Cardiac septum (tissue), 1 donor: Measurements from ENCODE around the gene HES6. TPM values are rescaled to one million over a fixed set of nuclear protein-coding genes. Genes with fewer than 3 reads are reported as not detected.
A peak's percentile ranks its signal among the peaks of the same experiment; 100 is the strongest.

Source experiments
- DNase-seq: peaks from one replicate; pipeline ENCODE4 v3.0.0-alpha.2; 2020; ENCODE audit warnings: low spot score
- intact Hi-C: fragments of 100-400 bp; cut with DNase I; formaldehyde crosslinking; loops from one replicate; pipeline ENCODE4 v1.14.0; 2022
- total RNA-seq: library from RNA; stranded (reverse); fragmentation: NEBNext Ultra II Directional; extraction: Animal tissue kit (Norgen Biotek cat#: 25700); gene quantifications from one replicate; pipeline ENCODE4 v1.2.1, GENCODE V29; 2021
- donor health status: DM: no; HTN: no; CAD: no.

The HES6 gene
- total RNA-seq, 1 donor from 2014 or later: 2.7 TPM

DNA sequence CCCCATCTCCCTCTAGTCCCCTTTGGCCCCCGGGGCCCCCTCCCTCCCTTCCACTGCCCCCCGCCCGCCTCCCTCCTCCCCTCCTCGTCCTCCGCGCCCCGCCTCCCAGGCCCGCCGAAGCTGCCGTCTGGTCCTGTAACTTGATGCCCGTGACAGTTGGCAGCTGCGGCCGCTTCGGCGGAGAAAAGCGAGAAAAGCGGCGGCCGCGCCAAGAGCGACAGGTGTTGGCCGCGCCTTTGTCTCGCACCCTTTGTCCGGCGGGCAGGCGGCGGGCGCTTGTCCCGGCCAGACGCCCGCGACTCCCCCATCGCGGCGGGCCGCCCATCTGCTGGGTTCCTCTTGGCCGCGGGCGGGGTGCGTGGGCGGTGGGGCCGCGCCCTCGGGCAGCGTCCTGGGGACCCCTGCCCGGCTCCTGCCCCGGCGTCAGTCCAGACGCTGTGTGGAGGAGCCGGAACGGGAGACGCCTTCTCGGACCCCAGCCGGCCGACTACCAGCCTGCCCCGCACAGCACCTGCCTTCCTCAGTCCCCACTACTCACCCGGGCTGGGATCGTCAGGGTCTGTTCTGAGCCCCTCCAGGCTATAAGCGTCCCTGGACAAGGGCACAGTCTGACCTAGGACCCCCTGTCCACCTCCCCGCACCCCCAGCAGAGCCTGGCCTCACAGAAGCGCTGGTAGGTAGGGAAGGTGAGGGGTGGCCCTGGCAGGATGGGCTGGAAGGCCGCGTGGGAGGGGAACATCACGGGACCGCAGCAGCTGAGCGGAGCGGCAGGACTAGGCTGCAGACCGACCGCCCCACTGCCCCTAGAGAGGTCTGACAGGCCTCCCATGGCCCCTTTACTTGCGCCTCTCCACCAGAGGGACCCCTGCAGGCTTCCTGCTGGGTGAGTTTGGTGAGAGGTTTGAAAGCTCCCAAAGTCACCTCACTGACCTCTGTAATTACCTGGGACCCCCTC lies 1.2 kb upstream of the HES6 start:
- DNase-seq: no peak
- intact Hi-C loops: loop anchor here (2.0 to 10.0 kb wide), 2 partner anchors 36 to 176 kb away; partner anchors contain the start of gene SCLY

DNA sequence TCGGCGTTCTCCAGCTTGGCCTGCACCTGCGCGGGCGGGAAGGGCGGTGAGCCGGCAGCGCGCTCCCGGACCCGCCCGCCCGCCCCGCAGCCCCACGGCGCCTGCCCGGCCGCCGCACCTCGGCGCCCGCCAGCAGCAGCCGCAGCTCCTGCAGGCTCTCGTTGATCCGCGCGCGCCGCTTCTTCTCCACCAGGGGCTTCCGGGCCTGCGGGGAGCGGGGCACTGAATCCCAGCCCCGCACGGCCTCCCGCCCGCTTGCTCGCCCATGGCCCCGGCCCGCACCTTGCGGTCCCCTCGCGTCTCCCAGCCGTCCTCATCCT lies 335 bp downstream of the HES6 start:
- no peak for DNase-seq
- intact Hi-C loops: no loop called here

DNA sequence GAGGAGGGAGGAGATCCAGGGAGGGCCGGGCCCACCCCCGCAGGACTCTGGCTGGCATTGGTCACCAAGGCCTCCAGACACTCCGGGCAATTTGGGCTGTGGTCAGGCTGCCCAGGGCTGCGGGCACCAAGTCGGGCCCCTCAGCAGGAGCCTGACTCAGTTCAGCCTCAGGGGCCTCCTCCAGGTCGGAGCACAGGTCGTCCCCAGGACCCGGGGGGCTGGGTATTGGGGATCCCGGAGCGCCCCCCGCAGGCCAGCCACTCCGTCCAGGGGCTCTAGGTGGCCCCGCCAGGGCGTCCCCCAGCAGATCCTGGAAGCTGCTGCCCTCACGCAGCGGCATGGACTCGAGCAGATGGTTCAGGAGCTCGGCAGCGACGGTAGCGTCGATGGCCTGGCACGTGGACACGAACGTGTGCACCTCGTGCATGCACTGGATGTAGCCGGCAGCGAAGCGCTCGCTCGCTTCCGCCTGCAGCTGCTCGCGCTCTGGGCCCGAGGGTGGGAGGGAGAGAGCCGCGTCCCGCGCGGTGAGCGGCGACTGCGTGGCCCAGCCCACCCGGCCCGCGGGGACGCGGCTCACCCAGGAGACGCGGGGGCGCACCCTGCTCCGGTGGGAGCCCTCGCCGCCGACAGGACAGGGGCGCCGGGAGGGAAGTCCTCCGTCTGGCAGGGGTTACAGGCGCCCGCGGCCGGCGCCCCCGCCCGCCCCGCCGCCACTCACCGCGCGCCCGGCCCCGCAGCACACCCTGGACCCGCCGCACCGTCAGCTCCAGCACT lies 884 bp downstream of the HES6 start:
- peak; percentile 74 for DNase-seq
- intact Hi-C loops: no loop called here

DNA sequence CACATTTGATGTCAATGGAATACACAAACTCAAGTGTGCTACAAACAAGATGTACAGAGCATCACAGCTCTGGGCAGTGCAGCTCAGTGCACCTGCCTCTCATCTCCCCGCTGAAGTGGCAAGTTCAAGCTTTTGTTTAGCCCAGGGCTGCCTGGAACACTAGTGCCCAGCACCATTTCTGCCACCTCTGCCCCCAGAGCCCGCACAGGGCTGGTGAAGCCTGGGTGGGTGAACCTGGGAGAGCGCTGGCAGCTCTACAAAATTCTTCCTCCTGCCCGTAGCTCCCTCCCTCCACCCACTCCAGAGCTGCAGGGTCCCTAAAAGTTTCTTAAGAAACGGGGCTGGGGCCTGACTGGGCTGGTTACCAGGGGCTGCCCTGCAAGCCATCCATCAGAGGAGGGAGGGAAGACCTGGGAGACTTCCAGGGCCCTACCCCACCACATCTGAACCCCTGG lies 1.5 kb downstream of the HES6 start:
- no peak for DNase-seq
- intact Hi-C loops: no loop called here

DNA sequence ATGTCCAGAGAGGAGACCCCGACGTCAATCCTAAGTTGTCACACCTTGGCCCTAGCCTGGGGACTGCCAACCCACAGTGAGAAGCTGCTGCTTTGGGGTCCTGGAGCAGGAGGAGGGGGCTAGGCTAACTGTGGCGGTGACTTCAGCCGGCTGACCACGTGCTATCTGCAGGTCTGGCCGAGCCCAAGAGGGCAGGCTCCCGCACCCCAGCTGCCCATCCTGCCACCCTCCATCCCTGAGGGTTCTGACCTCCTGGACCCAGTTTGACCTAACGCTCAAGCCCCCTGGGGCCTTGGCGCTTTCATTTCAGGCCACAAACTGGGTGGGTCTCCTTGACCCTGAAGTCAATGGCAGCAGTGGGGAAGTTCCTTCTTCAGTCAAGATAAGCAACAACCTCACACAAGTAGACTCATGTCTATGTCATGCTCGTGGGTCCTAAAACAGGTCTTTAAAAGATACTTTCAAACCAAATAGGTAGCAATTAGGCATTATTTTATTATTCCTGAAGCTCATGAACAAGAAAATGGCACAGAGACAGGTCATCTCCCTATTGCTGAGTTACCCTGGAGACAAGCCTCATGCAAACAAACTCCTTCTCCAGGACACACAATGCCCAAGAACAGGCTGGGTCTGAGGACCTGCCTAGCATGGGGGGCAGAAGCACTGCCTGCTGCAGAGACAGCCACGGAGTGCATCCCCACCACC lies 2.3 kb downstream of the HES6 start:
- intact Hi-C loops: no loop called here
- no peak for DNase-seq

DNA sequence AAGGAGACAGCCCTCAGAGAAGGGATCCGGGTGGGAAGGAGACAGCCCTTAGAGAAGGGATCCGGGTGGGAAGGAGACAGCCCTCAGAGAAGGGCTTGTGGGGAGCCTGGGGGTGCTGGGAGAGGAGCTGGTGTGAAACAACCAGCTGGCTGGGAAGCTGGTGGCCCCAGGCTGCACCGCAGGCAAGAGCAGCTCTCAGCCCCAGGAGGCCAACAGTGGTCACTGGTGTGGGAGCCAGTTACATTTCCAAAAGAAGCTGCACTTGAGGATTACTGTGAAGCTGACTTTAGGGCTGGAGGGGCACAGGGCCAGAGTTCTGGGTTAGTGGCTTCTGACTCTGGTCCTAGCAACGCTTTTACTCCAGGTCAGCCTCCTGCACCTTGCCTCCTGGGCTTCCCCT lies 3.3 kb downstream of the HES6 start:
- DNase-seq: no peak
- intact Hi-C loops: no loop called here

DNA sequence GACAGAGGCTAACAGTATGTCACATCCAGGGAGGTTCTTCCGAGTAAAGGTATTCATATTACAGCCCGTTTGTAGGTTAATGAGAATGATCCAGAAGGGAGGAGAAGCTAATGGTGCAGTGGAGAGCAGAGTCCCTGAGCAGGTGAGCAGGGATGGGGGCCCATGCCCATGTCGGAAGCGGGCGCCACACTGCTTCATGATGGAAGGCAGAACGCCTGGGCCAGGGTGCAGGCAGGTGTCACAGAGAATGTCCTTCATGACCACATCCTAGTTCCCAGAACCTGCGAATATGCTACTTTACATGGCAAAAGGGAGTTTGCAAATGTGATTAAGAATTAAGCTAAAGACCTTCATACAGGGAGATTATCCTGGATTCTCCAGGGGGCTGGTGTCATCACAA lies 4.0 kb downstream of the HES6 start:
- intact Hi-C loops: no loop called here
- DNase-seq: no peak

DNA sequence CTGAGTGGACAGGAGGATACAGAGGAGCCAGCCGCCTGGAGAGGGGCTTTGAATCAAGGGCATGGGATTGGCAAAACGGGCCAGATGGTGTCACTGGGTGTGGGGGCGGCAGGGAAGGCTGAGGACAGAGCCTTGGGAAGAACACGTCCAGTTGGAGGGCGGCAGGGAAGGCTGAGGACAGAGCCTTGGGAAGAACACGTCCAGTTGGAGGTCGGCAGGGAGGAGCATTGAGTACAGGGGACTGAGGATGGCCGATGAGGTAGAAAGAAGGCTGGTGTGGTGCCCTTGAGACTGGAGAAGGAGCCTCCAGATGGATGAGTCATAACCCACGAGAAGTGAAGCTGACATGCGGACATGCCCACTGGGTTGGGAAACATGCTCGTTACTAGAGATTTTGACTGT lies 4.5 kb downstream of the HES6 start:
- DNase-seq: no peak
- intact Hi-C loops: no loop called here

DNA sequence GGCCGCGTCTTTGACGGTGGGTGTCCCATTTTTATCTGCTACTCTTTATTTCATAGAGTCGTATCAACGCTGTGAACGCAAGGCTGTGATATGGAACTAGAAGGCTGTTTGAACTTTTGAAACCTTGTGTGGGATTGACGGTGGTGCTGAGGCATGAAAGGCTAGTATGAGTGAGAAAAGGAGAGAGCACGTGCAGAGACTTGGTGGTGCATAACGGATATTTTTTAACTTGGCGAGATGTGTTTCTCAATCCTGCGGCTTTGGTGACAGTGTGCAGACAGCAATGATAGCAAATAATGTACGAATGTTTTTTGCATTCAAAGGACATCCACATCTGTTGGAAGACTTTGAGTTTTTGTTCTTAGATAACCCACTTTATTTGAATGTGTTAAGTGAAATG lies 6.2 kb downstream of the HES6 start:
- DNase-seq: no peak
- intact Hi-C loops: no loop called here

DNA sequence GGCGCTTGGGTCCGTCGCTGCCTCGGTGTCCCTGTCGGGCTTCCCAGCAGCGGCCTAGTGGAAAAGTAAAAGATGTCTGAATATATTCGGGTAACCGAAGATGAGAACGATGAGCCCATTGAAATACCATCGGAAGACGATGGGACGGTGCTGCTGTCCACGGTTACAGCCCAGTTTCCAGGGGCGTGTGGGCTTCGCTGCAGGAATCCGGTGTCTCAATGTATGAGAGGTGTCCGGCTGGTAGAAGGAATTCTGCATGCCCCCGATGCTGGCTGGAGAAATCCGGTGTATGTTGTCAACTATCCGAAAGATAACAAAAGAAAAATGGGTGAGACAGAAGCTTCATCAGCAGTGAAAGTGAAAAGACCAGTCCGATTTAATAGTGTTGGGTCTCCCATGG lies 8.0 kb downstream of the HES6 start:
- no peak for DNase-seq
- intact Hi-C loops: no loop called here

DNA sequence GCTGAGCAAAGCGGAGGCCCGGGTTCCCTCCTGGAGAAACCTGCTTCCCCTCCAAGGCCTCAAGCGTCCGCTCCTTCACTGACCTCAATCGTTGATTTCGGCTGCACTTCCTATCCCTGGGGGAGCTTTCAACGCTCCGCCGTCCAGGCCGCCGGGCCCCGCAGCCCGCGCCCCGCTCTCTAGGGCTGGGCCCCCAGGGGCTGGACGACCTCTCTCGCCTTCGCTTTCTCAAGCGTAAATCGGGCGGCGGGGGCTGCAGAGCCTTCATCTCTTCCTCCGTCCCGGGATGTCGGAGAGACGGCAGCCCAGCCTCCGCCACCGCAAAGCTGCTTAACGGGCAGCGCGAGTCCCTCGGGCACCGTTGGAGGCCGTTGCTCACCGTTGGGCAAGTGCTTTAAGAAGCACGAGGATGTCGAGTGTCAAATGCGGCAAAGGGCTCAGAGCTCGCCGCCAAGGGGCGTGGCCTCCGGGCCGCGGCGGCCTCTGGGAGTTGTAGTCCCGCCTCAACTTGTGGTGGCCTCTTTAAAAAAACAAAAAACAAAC lies 8.5 kb downstream of the HES6 start:
- intact Hi-C loops: no loop called here
- no peak for DNase-seq

DNA sequence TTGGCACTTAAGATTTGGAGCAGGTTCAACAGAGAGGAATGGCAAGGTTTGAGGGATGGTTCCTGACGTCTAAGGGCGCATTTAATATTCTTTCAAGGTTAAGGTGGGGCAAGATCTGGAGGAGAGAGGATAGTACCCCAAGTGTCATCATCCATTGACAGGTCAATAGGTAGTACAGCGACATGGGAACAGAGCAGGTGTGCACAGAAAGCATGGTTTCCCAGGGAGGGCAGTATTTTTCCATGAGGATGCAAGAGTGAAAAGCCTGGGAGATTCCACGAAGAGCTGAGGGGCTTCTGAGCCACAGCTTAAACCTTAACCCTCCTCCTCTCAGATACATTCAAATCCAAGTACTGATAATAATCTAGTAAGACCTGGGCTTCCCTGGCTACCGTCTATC lies 9.1 kb downstream of the HES6 start:
- intact Hi-C loops: no loop called here
- no peak for DNase-seq

DNA sequence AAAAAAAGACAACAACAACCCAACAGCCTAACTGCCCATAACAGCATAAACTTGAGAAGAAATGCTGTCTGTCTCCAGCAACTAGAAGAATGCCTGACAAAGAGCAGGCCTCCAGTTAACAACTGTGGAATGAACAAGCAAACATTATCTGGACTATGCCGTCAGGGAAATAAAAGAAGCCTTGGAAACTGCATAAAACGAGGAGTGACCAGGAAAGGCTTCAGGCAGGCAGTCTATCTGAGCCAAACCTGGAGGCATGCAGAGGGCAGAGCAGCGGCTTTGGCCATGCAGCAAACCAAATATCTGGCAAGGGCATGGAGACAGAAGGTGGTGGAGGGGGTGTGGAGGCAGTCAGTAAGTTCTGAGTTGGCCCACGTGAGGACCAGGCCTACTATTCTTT lies 11.1 kb downstream of the HES6 start:
- intact Hi-C loops: no loop called here
- DNase-seq: no peak

DNA sequence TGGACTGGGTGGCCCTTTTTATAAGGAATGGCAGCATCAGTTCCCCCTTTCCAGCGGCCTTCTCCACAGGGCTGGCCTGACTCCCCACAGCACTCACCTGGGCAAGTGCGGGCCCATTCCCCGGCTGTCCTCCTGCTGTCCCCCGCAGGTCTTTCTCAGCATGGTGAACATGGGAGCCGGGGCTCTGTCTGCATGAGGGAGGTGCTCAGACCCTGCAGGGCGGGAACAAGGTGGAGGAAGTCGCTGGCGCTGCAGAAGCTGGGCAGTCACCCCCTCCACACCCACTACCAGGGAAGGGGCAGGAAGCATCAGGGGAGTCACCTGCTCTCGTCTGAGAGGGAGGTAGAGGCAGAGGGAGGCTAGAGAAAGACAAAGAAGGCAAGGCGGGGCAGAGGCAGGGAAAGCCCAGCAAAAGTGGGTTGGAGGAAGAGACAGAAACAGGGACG lies 12.2 kb downstream of the HES6 start:
- intact Hi-C loops: no loop called here
- DNase-seq: no peak

DNA sequence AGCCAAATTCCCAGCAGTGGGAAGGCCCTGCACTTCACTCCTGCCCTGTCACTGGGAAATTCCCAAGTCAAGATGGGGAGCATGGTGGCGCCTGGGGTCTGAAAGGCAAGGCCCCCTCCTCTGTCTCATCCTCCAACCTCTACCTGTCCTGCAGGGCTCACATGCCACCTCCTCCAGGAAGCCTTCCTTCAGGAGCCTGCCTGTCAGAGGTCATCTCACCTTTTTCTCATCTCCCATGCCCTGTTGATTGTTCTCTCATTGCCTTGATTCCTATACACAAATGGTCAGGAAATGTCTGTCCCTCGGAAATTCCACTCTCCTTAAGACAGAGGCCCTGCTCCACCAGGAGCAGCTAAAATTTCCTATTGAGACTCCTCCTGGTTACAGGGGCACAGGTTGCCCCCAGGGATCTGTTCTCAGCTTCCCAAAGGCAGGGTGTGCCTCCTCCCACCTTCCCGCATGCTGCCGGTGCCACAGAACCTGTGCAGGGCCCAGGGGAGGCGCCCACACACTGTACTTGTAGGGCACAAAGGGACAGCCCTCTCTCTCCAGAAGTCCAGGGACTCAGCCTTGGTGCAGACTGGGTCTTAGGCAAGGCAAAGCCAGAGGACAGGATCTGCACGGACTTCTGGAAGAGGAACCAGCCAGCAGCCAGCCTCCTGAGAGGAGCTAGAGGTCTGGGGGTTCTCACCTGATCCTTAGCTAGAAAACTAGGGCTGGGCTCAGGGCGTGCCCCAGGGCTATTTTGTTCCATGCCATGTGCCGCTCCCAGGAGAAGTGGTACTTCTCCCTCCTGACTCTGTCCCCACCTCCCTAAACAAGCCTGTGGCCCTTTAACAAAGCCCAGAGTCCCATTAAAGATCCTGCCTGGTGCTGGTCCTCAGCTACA lies 12.9 kb downstream of the HES6 start:
- intact Hi-C loops: no loop called here

DNA sequence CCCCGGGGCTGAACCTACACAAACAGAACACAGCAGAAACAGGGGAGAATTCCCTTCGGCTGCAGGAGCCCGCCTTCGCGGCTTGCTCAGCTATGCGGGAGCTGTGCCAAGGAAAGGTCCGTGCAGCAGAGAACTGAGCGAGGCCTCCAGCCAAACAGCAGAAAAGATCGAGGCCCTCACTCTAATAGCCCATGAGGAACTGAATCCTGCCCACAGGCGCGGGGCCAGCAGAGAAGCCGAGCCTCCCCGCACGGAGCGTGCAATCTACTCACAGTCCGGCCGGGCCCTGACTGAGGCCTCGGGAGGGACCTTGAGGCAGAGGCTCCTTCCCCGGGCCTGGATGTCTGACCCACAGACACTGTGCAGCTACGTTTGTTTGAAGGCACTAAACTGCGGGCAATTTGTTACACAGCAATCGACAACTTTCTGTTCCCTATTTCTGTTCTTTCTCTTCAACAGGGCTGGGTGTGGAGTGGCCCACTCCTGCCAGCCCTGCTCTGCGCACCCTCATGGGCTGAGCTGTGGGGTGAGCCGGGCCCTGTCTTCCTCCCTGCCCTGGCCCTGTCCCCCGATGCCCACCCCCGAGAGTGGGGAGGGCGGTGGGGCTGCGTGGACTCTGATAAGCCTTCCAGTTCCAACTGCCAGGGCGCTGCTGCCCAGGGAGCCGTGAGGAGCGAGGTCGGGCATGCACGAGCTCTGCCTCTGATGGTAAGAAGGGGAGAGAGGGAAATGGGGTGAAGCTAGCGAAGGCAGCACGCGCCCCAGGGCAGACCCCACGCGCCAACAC lies 13.7 kb downstream of the HES6 start:
- intact Hi-C loops: no loop called here
- DNase-seq: no peak

More for the DNA sequence above, 12.9 kb downstream of the HES6 start:
- no peak for DNase-seq

DNA sequence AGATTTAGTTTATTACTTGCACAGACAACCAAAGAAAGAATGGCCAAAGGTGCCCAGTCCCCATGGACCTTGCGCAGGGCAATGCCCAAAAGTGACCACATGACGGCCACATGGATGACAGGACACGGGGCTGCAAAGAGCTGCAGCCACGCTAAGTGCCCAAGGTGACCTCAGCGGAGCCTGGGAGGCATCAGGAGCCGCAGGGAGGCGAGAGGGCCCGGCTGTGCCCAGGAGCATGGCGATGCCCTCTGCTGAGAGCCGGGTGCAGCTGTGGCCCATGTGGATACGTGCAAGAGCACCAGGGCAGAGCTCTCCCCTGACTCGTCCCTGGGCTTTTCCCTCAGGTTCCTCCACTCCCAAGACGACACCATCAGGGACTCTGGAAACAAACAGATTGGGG lies 14.7 kb downstream of the HES6 start:
- intact Hi-C loops: no loop called here
- DNase-seq: no peak

DNA sequence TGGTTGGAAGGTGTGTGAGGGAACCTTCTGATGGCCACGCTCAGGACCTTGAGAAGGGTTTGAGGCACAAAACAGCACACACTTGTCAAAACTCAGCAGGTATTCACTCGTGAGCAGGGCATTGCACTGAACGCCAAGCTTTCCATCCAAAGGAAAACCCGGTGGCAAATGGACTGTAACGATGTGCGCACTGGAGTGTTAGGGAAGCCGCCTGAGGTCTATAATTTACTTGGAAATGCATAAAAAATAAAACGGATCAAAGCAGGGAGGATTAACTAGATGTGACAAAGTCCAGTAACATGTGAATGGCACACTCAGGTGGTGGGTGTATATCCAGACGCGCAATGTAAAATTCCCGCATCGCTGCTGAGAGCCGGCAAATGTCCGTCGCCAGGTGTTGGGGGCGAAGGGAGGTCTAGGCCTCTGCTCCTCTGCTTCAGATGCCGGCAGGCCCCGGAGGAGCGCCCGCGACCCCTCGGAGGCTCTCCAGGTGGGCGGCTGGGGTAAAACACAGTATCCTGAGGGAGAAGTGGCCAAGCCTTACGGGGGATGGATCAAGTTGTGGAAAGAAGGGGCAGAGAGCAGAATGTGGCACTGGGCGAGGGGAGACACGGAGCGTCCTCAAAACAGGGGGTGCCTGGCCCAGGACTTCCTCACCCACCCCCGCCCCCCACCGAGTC lies 15.3 kb downstream of the HES6 start:
- no peak for DNase-seq
- intact Hi-C loops: no loop called here
